KBM-7 (cell line): ENCODE results near the gene STK17B.

Source experiments
- DNase-seq: peaks from one replicate; pipeline ENCODE4 v3.0.0-alpha.2; 2015
- in situ Hi-C: fragments of 300-500 bp; cut with MboI; formaldehyde crosslinking; loops from 2 replicates; pipeline ENCODE4 v1.14.3; 2020; ENCODE audit warnings: low sequenced_read_pairs, low pct_unique_long_range_greater_than_20kb, mixed read lengths

Gene STK17B

GRCh38 chr2:196088203-196088602 lies 83.2 kb downstream of the STK17B start:
- in situ Hi-C loops, result no loop called here
- DNase-seq, result peak; percentile 26

- in situ Hi-C loops, result no loop called here
- DNase-seq, result no peak
These were observed 84.6 kb downstream of the STK17B start for GRCh38 chr2:196086517-196087368.

GRCh38 chr2:196083601-196084000 lies 87.8 kb downstream of the STK17B start:
- in situ Hi-C loops, result no loop called here
- DNase-seq, result no peak
